HL-60 (cell line): ENCODE results near the gene TRAF7.

Experiments
- DNase-seq, 2 experiments: peaks; one replicate each; pipeline ENCODE4 v3.0.0-alpha.2; 2010 to 2020; ENCODE audit warnings: low read depth in 1 of 2, low spot score in 1 of 2
- H3K27ac ChIP-seq: fragments of 250-450 bp; sonication (Bioruptor Pico); replicated peaks from 2 replicates; pipeline ENCODE4 v1.5.1; 2020; ENCODE audit warnings: mild to moderate bottlenecking, moderate library complexity
- H3K27me3 ChIP-seq: fragments of 250-450 bp; sonication (Bioruptor Pico); 2 replicates; pipeline ENCODE4 v1.5.1; 2021; ENCODE audit warnings: mild to moderate bottlenecking, moderate library complexity; ENCODE audit not compliant: insufficient read depth, poor library complexity, severe bottlenecking
- H3K4me3 ChIP-seq: replicated peaks from 2 replicates; pipeline ENCODE4 v1.5.1; 2011; ENCODE audit warnings: mild to moderate bottlenecking, control low read depth, low read length; ENCODE audit not compliant: insufficient read depth
- CTCF ChIP-seq: IDR thresholded peaks from one replicate; pipeline ENCODE4 v1.5.1; 2011; ENCODE audit warnings: low read length, control low read depth, inconsistent platforms; ENCODE audit not compliant: insufficient read depth
- GABPA ChIP-seq: IDR thresholded peaks from 2 replicates; pipeline ENCODE4 v1.6.1; 2012; ENCODE audit warnings: low read depth
- POLR2AphosphoS5 ChIP-seq: IDR thresholded peaks from 2 replicates; pipeline ENCODE4 v1.6.1; 2012; ENCODE audit warnings: low read depth
- SPI1 ChIP-seq: IDR thresholded peaks from 2 replicates; pipeline ENCODE4 v1.6.1; 2012; ENCODE audit warnings: low read depth, mild to moderate bottlenecking, borderline replicate concordance
- TF ChIP-seq, protein P1 (sequence below): IDR thresholded peaks from 2 replicates; pipeline ENCODE4 v1.6.1; 2012; ENCODE audit warnings: low read depth; ENCODE audit not compliant: insufficient replicate concordance

The TRAF7 gene

DNA sequence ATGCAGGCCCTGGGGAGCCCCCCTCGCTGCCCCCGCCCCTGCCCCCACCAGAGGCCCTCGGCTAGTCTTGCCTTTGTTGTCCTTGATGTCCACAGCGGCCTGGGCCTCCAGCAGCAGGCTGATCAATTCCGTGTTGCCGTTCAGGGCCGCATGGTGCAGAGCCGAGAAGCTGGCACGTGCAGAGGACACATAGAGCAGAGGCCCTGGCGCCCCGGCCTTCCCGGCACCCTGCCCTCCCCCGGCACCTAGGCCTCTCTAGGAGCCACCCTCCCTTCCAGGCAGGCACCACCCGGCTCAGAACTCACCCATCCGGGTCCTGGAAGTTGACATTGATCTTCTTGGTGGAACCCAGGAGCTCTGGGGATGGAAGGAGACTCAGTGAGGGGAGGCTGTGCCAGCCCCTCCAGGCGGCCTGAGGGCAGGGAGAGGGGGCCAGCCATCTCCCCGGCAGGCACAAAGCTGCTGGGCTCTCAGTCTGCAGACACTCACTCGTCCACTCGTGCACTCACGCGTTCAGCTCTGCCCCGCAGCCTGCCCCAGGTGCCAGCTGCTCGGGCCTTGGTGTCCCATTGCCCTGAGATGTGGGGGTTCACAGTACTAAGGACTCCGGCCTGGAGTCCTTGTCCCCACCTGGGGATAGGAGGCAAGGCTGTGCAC is 34.5 kb downstream of the TRAF7 start:
- peaks cover 14% of the 10 kb centered on the region for H3K27me3 ChIP-seq
- no peak overlapping the region for H3K27ac ChIP-seq
- TF ChIP-seq GABPA (no peak), SPI1 (no peak), CTCF (no peak), POLR2AphosphoS5 (no peak)
- TF ChIP-seq, protein P1, sequence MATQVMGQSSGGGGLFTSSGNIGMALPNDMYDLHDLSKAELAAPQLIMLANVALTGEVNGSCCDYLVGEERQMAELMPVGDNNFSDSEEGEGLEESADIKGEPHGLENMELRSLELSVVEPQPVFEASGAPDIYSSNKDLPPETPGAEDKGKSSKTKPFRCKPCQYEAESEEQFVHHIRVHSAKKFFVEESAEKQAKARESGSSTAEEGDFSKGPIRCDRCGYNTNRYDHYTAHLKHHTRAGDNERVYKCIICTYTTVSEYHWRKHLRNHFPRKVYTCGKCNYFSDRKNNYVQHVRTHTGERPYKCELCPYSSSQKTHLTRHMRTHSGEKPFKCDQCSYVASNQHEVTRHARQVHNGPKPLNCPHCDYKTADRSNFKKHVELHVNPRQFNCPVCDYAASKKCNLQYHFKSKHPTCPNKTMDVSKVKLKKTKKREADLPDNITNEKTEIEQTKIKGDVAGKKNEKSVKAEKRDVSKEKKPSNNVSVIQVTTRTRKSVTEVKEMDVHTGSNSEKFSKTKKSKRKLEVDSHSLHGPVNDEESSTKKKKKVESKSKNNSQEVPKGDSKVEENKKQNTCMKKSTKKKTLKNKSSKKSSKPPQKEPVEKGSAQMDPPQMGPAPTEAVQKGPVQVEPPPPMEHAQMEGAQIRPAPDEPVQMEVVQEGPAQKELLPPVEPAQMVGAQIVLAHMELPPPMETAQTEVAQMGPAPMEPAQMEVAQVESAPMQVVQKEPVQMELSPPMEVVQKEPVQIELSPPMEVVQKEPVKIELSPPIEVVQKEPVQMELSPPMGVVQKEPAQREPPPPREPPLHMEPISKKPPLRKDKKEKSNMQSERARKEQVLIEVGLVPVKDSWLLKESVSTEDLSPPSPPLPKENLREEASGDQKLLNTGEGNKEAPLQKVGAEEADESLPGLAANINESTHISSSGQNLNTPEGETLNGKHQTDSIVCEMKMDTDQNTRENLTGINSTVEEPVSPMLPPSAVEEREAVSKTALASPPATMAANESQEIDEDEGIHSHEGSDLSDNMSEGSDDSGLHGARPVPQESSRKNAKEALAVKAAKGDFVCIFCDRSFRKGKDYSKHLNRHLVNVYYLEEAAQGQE = no peak
- H3K4me3 ChIP-seq = no peak overlapping the region
- DNase-seq = no peak

DNA sequence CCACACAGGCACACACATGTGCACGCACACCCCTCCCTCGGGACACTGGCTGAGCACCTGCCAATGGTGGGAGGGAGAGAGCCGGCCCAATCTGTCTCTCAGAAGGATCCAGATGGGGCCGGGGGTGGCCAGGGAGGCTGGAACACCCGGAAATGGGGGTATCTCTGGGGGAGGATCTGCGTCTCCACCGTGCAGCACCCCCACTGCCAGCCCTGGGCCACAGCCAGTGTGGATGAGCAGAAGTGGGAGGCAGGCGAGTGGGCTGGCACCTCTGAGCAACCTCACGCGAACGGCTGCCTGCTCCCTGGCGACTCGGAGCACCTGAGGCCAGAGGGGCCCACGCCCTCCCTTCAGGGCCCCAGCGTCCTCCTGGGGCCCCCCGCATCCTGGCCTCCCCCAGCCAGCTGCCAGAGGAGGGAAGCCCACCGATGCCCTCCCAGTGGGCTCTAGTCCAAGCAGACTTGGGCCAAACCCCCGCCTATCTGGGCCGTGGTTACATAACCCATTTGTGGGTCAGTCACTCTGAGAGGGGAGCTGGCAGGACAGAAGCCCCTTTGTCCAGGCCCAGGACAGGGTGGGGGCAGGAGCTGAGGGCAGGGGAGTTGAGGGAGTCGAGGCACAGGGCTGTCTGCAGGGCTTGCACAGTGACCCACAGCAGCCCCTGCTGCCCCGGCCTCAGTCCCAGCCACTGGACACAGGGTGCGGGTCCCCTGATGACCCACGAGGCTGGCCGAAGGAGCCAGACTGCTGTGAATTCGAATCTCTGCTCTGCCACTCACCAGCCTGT is 35.3 kb downstream of the TRAF7 start:
- Histone ChIP-seq H3K4me3 (no peak overlapping the region), H3K27me3 (peaks cover 19% of the 10 kb centered on the region), H3K27ac (no peak overlapping the region)
- TF ChIP-seq CTCF = no peak
- TF ChIP-seq, protein P1 = no peak
- no peak for DNase-seq

DNA sequence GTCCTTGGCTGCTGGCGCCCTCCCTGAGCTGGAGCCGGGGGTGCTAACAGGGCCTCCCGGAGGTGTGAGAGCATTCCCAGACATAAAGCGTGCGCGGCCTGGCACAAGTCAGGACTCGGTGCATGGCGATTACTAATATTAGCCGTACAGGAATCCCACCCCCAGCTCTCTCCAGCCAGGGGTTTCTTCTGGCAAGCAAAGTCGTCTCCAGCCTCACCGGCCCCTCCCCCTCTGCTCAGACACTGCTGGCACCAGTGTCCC is 35.8 kb downstream of the TRAF7 start:
- TF ChIP-seq GABPA (no peak), POLR2AphosphoS5 (no peak)
- TF ChIP-seq, protein P1 = no peak
- Histone ChIP-seq H3K27ac (no peak overlapping the region), H3K4me3 (no peak overlapping the region), H3K27me3 (peaks cover 19% of the 10 kb centered on the region)
- DNase-seq = no peak
